Kidney (tissue), 14 donors: ENCODE results near the gene JOSD1. TPM values are rescaled to one million over a fixed set of nuclear protein-coding genes. Genes with fewer than 3 reads are reported as not detected.

Experiments
- DNase-seq, 5 donors: peaks; one replicate each; pipeline ENCODE4 v3.0.0-alpha.2; 2013 to 2020
- FAIRE-seq: peaks from 2 replicates; lab custom pipeline; 2012; peaks lifted over from hg19 to GRCh38; lab: Jason Lieb, UNC
- H3K27ac ChIP-seq, 2 donors: one replicate each; pipeline ENCODE4 v1.7.0; 2013; ENCODE audit warnings: low read depth in 2 of 2, low read length in 2 of 2, inconsistent platforms in 1 of 2
- H3K27me3 ChIP-seq: one replicate; pipeline ENCODE4 v1.7.1; 2013; ENCODE audit warnings: low read length, inconsistent platforms; ENCODE audit not compliant: control insufficient read depth, insufficient read depth
- H3K36me3 ChIP-seq, 3 donors: one replicate each; pipeline versions ENCODE4 v1.7.0 to v1.7.1; 2013; ENCODE audit warnings: low read length in 3 of 3, control low read depth in 1 of 3, inconsistent platforms in 1 of 3; ENCODE audit not compliant: insufficient read depth in 3 of 3, control insufficient read depth in 2 of 3
- H3K4me1 ChIP-seq, 3 donors: one replicate each; pipeline versions ENCODE4 v1.7.0 to v1.7.1; 2013; ENCODE audit warnings: low read length in 3 of 3, inconsistent platforms in 1 of 3, low read depth in 1 of 3; ENCODE audit not compliant: control insufficient read depth in 2 of 3, insufficient read depth in 2 of 3
- H3K4me3 ChIP-seq, 3 donors: one replicate each; pipeline versions ENCODE4 v1.7.0 to v1.8.1; 2013; ENCODE audit warnings: low read length in 3 of 3, control low read depth in 1 of 3, inconsistent platforms in 1 of 3
- H3K9ac ChIP-seq, 3 donors: one replicate each; pipeline versions ENCODE4 v1.7.0 to v1.7.1; 2013; ENCODE audit warnings: low read length in 3 of 3, control low read depth in 1 of 3, inconsistent platforms in 1 of 3
- H3K9me3 ChIP-seq, 3 donors: one replicate each; pipeline versions ENCODE4 v1.7.0 to v1.7.1; 2013; ENCODE audit warnings: low read length in 3 of 3, control low read depth in 1 of 3, inconsistent platforms in 1 of 3; ENCODE audit not compliant: control insufficient read depth in 2 of 3, insufficient read depth in 1 of 3
- CTCF ChIP-seq: IDR thresholded peaks from 3 replicates; pipeline ENCODE4 v1.5.1; 2012; ENCODE audit warnings: mild to moderate bottlenecking, moderate library complexity, borderline replicate concordance; ENCODE audit not compliant: insufficient read depth; ENCODE audit errors: extremely low read depth
- intact Hi-C: fragments of 100-400 bp; cut with DNase I; formaldehyde crosslinking; loops from one replicate; pipeline ENCODE4 v1.11.1; 2022
- polyA plus RNA-seq: library from polyadenylated mRNA; stranded (reverse); fragments of 350-450 nt; fragmentation: Illumina TruSeq; extraction: RNeasy Lipid Tissue Mini Kit (QIAGEN cat#74804); gene quantifications from one replicate; pipeline ENCODE4 v1.2.3, GENCODE V29; 2014; ENCODE audit warnings: low read depth, low replicate concordance; ENCODE audit not compliant: insufficient read depth
- total RNA-seq: library from RNA; stranded (reverse); fragmentation: NEBNext Ultra II Directional; extraction: Animal tissue kit (Norgen Biotek cat#: 25700); gene quantifications from one replicate; pipeline ENCODE4 v1.2.1, GENCODE V29; 2021
- donor health status: control.
- donor health status: control.
- donor health status: control.
- donor health status: control.
- donor health status: control.
- donor health status: DM: yes; HTN: yes; CAD: no.
- donor health status: Normal renal cell carcinoma (clear cell type).

Gene JOSD1
- total and polyA plus RNA-seq, 2 donors from 2014 or later: 12.8 to 42.8 TPM

GRCh38 chr22:38727530-38728451 lies 27.0 kb upstream of the JOSD1 start:
- no peak for TF ChIP-seq CTCF
- H3K9ac ChIP-seq: no peak overlapping the region
- H3K27me3 ChIP-seq: no peaks in the 10 kb centered on the region
- peaks cover 0 to 6% (median 3%) of the 10 kb centered on the region in 3 donors for H3K4me1 ChIP-seq
- FAIRE-seq (no peak), DNase-seq (peak in 2 of 5 donors; percentile 18 to 63)
- no peak overlapping the region for H3K4me3 ChIP-seq
- H3K27ac ChIP-seq: no peak overlapping the region
- intact Hi-C loops: no loop called here
- H3K9me3 ChIP-seq: no peaks in the 10 kb centered on the region
- H3K36me3 ChIP-seq: peaks cover 13 to 70% (median 55%) of the 10 kb centered on the region in 3 donors

GRCh38 chr22:38727123-38727522 lies 26.4 kb upstream of the JOSD1 start:
- intact Hi-C loops: no loop called here
- no peak overlapping the region for H3K27ac ChIP-seq
- H3K4me3 ChIP-seq: no peak overlapping the region
- no peaks in the 10 kb centered on the region for H3K27me3 ChIP-seq
- peaks cover 15 to 72% (median 59%) of the 10 kb centered on the region in 3 donors for H3K36me3 ChIP-seq
- DNase-seq (peak in 1 of 5 donors; percentile 32), FAIRE-seq (no peak)
- H3K9me3 ChIP-seq: no peaks in the 10 kb centered on the region
- H3K4me1 ChIP-seq: peaks cover 0 to 6% (median 0%) of the 10 kb centered on the region in 3 donors
- TF ChIP-seq CTCF: no peak
- no peak overlapping the region for H3K9ac ChIP-seq

GRCh38 chr22:38725900-38726655 lies 25.3 kb upstream of the JOSD1 start:
- Histone ChIP-seq H3K36me3 (peaks cover 15 to 76% (median 63%) of the 10 kb centered on the region in 3 donors), H3K27me3 (no peaks in the 10 kb centered on the region), H3K27ac (no peak overlapping the region), H3K9me3 (no peaks in the 10 kb centered on the region), H3K4me3 (no peak overlapping the region), H3K9ac (no peak overlapping the region), H3K4me1 (peaks cover 0 to 6% (median 0%) of the 10 kb centered on the region in 3 donors)
- intact Hi-C loops: no loop called here
- FAIRE-seq (no peak), DNase-seq (peak in 2 of 5 donors; percentile 22 to 44)
- no peak for TF ChIP-seq CTCF
